HepG2 (cell line): ENCODE measurements around the gene TMCC2. TPM values are rescaled to one million over a fixed set of nuclear protein-coding genes. Genes with fewer than 3 reads are reported as not detected.

Experiments used
- ATAC-seq: fragments of 200-7000 bp; cut with Tn5 transposase; 3 replicates; pipeline ENCODE4 v1.9.1; 2020; ENCODE audit warnings: mild to moderate bottlenecking, moderate library complexity
- BruUV-seq: library from RNA; stranded (reverse); fragments of 400-500 nt; replicated peaks from 2 replicates; lab custom pipeline; 2021; lab: Mats Ljungman, UMichigan
- CTCF ChIA-PET: fragments of 300-600 bp; formaldehyde crosslinking; extraction: SDS; loops from one replicate; lab custom pipeline; 2021; ENCODE audit warnings: low total read pairs, inconsistent platforms, low intra/inter-chr PET ratio; lab: Yijun Ruan, JAX
- POLR2A ChIA-PET: fragments of 350-600 bp; sonication (Branson Sonifier 250); formaldehyde crosslinking; loops from one replicate; lab custom pipeline; 2020; ENCODE audit warnings: antibody characterized with exemption, inconsistent platforms; lab: Yijun Ruan, JAX
- DNase-seq: peaks from one replicate; pipeline ENCODE4 v3.0.0-alpha.2; 2015; ENCODE audit warnings: low spot score
- FAIRE-seq: peaks from 3 replicates; lab custom pipeline; 2011; peaks lifted over from hg19 to GRCh38; lab: Jason Lieb, UNC
- H2AFZ ChIP-seq: one replicate; pipeline ENCODE4 v1.6.1; 2011; ENCODE audit warnings: low read length, inconsistent platforms
- H3K27ac ChIP-seq: fragments of 300-600 bp; 3 replicates; pipeline ENCODE4 v1.8.0; 2011; ENCODE audit warnings: mixed run types, mild to moderate bottlenecking, mixed read lengths, low read length, inconsistent platforms; ENCODE audit not compliant: insufficient read depth; ENCODE audit errors: extremely low read length
- H3K27me3 ChIP-seq, 2 experiments: fragments of 200-600 bp in 1 of 2; 2 replicates in 1 of 2; 3 replicates in 1 of 2; pipeline versions ENCODE4 v1.6.0 to v1.8.0; 2011; ENCODE audit warnings: low read length in 2 of 2, mild to moderate bottlenecking in 2 of 2, moderate library complexity in 2 of 2, inconsistent platforms in 1 of 2; ENCODE audit not compliant: insufficient read depth in 2 of 2, control insufficient read depth in 1 of 2
- H3K36me3 ChIP-seq, 2 experiments: fragments of 200-600 bp in 1 of 2; replicated peaks in 1 of 2; 2 replicates in 1 of 2; 3 replicates in 1 of 2; pipeline versions ENCODE4 v1.5.1 to v1.8.0; 2011; ENCODE audit warnings: low read length in 2 of 2, inconsistent platforms in 1 of 2; ENCODE audit not compliant: insufficient read depth in 2 of 2, control insufficient read depth in 1 of 2
- H3K4me1 ChIP-seq: 2 replicates; pipeline ENCODE4 v1.5.1; 2012; ENCODE audit warnings: low read length, inconsistent platforms; ENCODE audit not compliant: insufficient read depth
- H3K4me2 ChIP-seq: 2 replicates; pipeline ENCODE4 v1.6.0; 2011; ENCODE audit warnings: low read depth, low read length, inconsistent platforms
- H3K4me3 ChIP-seq, 3 experiments: fragments of 200-600 bp in 1 of 3; sonication (generic), shearing (Covaris generic) in 1 of 3; replicated peaks in 1 of 3; 2 replicates each; pipeline ENCODE4 v1.5.1; 2011 to 2016; ENCODE audit warnings: low read length in 3 of 3, inconsistent platforms in 2 of 3, low read depth in 2 of 3, mild to moderate bottlenecking in 2 of 3, control low read depth in 1 of 3, mixed read lengths in 1 of 3; ENCODE audit not compliant: insufficient read depth in 1 of 3
- H3K79me2 ChIP-seq: one replicate; pipeline ENCODE4 v1.6.1; 2011; ENCODE audit warnings: low read length, inconsistent platforms; ENCODE audit not compliant: insufficient read depth
- H3K9ac ChIP-seq: 2 replicates; pipeline ENCODE4 v1.6.0; 2011; ENCODE audit warnings: mild to moderate bottlenecking, low read depth, low read length, inconsistent platforms; ENCODE audit not compliant: insufficient read depth
- H3K9me3 ChIP-seq: 2 replicates; pipeline ENCODE4 v1.5.1; 2012; ENCODE audit warnings: mild to moderate bottlenecking, low read length
- H4K20me1 ChIP-seq: 2 replicates; pipeline ENCODE4 v1.6.0; 2011; ENCODE audit warnings: inconsistent platforms, mild to moderate bottlenecking, low read length, moderate library complexity; ENCODE audit not compliant: insufficient read depth
- SKI ChIP-seq: fragments of 450-650 bp; IDR thresholded peaks from one replicate; pipeline ENCODE4 v1.6.1; 2018; ENCODE audit warnings: mild to moderate bottlenecking; ENCODE audit not compliant: partially characterized antibody
- SUZ12 ChIP-seq: fragments of 150-350 bp; IDR thresholded peaks from 2 replicates; pipeline ENCODE4 v1.6.1; 2014; ENCODE audit warnings: low read depth, low read length
- ZFY ChIP-seq: sonication (generic); formaldehyde crosslinking; IDR thresholded peaks from 2 replicates; pipeline ENCODE4 v1.4.0; 2020; ENCODE audit warnings: missing genetic modification reagents
- ZNF496 ChIP-seq: sonication (generic); formaldehyde crosslinking; IDR thresholded peaks from 2 replicates; pipeline ENCODE4 v1.8.1; 2023; ENCODE audit warnings: mild to moderate bottlenecking, moderate library complexity, missing genetic modification reagents; ENCODE audit not compliant: insufficient replicate concordance
- ZNF687 ChIP-seq: sonication (generic); formaldehyde crosslinking; IDR thresholded peaks from 2 replicates; pipeline ENCODE4 v1.5.1; 2020; ENCODE audit warnings: mild to moderate bottlenecking, missing genetic modification reagents, moderate library complexity
- ZSCAN20 ChIP-seq: sonication (generic); formaldehyde crosslinking; IDR thresholded peaks from 2 replicates; pipeline ENCODE4 v1.4.0; 2020; ENCODE audit warnings: missing genetic modification reagents, mild to moderate bottlenecking, borderline replicate concordance
- WGBS: methylation state at CpG from one replicate; pipeline ENCODE4 v1.1.6; 2017; ENCODE audit warnings: low lambda C conversion rate; 5-methylcytosine and 5-hydroxymethylcytosine counted together
- in situ Hi-C: cut with HindIII; loops from 2 replicates; pipeline ENCODE4 v1.10.0; 2017; ENCODE audit warnings: low pct_unique_long_range_greater_than_20kb; ENCODE audit not compliant: extremely low pct_ligation_motif_present
- intact Hi-C: fragments of 100-400 bp; cut with micrococcal nuclease; formaldehyde crosslinking; loops from one replicate; pipeline ENCODE4 v1.10.0; 2022; ENCODE audit not compliant: unreplicated experiment
- polyA plus RNA-seq, 8 experiments: library from polyadenylated mRNA; depleted of rRNA in 3 of 8; stranded (reverse) in 7 of 8; unstranded in 1 of 8; fragments of >200 nt; fragmentation: Illumina TruSeq in 4 of 8; extraction: Trizol in 4 of 8; gene quantifications; 2 replicates each; pipeline versions ENCODE4 v1.2.1 to v1.2.3, GENCODE V29; 2011 to 2016; ENCODE audit warnings: low read depth in 4 of 8, missing spikeins in 1 of 8, mixed read lengths in 1 of 8; ENCODE audit not compliant: insufficient read depth in 1 of 8
- total RNA-seq, 5 experiments: library from RNA; depleted of rRNA; stranded (reverse); fragments of >200 nt; fragmentation: Illumina TruSeq; extraction: Trizol; gene quantifications; 2 replicates each; pipeline ENCODE4 v1.2.3, GENCODE V29; 2016; ENCODE audit warnings: low read depth in 1 of 5

The TMCC2 gene
- total and polyA plus RNA-seq, 2 of the 13 experiments (the other 11 are each of a cell fraction or from before 2014, with no cell fraction given) = 0.12 to 0.24 TPM

DNA sequence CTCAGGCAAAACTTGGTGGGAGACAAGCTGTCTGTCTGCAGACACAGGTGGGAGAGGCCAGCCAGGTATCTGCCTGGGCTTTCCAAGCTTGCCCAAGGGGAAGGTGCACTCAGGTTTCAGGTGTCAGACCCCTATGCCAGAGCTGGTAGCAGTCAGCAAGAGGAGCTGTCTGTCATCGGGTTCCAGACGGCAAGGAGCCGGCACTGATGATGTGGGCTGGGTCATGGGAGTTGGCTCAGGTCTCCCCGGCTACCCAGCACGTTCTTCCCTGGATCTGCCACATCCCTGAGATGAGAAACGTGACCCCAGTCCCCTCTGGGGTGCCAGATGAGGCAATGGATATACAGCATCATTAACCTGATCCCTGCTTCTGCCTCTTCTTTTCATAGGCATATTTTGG is 23.0 kb downstream of the TMCC2 start:
- no peak for FAIRE-seq
- H2AFZ ChIP-seq = no peak overlapping the region
- WGBS = 0% methylated on average over 5 of the region's 6 CpGs
- H3K27me3 ChIP-seq = peaks cover 3 to 43% of the 10 kb centered on the region in 2 experiments; a peak in 4 of 5 replicates
- no peak overlapping the region for H3K9ac ChIP-seq
- ATAC-seq = no peak
- H3K4me1 ChIP-seq = peaks cover 11% of the 10 kb centered on the region
- no TSS peak for BruUV-seq
- TF ChIP-seq SUZ12 (no peak), SKI (no peak), ZNF496 (CRISPR knock-in tag) (no peak), ZFY (no peak)
- no peak overlapping the region for H3K27ac ChIP-seq
- no peaks in the 10 kb centered on the region for H3K79me2 ChIP-seq
- ChIA-PET POLR2A (no interaction called here), CTCF (no interaction called here)
- H3K36me3 ChIP-seq = no peaks in the 10 kb centered on the region
- H3K4me3 ChIP-seq = no peak overlapping the region
- no peak for DNase-seq
- no peaks in the 10 kb centered on the region for H3K9me3 ChIP-seq
- H4K20me1 ChIP-seq = no peaks in the 10 kb centered on the region
- intact Hi-C loops = no loop called here
- H3K4me2 ChIP-seq = no peak overlapping the region
- in situ Hi-C loops = loop anchor here (10.0 kb wide), 1 partner anchor 186 kb away; no protein-coding TSS in a partner anchor

GRCh38 chr1:205251576-205251975 is 23.8 kb downstream of the TMCC2 start:
- Histone ChIP-seq H2AFZ (no peak overlapping the region), H3K9ac (no peak overlapping the region), H3K9me3 (no peaks in the 10 kb centered on the region), H4K20me1 (no peaks in the 10 kb centered on the region), H3K4me3 (no peak overlapping the region), H3K36me3 (no peaks in the 10 kb centered on the region), H3K4me2 (no peak overlapping the region), H3K27ac (no peak overlapping the region), H3K4me1 (peaks cover 11% of the 10 kb centered on the region), H3K27me3 (peaks cover 3 to 43% of the 10 kb centered on the region in 2 experiments; a peak in 4 of 5 replicates), H3K79me2 (no peaks in the 10 kb centered on the region)
- intact Hi-C loops = no loop called here
- CTCF ChIA-PET = no interaction called here
- TF ChIP-seq ZNF687 = no peak
- TF ChIP-seq ZSCAN20 (CRISPR knock-in tag) = no peak
- FAIRE-seq (no peak), DNase-seq (no peak), ATAC-seq (no peak)
- BruUV-seq = no TSS peak
- POLR2A ChIA-PET = no interaction called here
- 2% methylated on average over 4 of the region's 5 CpGs for WGBS
- in situ Hi-C loops = loop anchor here (10.0 kb wide), 1 partner anchor 187 kb away; no protein-coding TSS in a partner anchor
